PC-9 (cell line): ENCODE results near the gene NCOA5. TPM values are rescaled to one million over a fixed set of nuclear protein-coding genes. Genes with fewer than 3 reads are reported as not detected.

ENCODE experiments used
- BruUV-seq: library from RNA; stranded (reverse); fragments of 400-500 nt; replicated peaks from 2 replicates; lab custom pipeline; 2021; lab: Mats Ljungman, UMichigan
- CTCF ChIA-PET: fragments of 300-600 bp; sonication (Branson Sonifier 250); formaldehyde crosslinking; loops from one replicate; lab custom pipeline; 2022; ENCODE audit warnings: antibody characterized with exemption; lab: Charles Lee
- POLR2A ChIA-PET: fragments of 300-600 bp; sonication (Branson Sonifier 250); formaldehyde crosslinking; loops from one replicate; lab custom pipeline; 2022; ENCODE audit warnings: antibody characterized with exemption; ENCODE audit not compliant: unreplicated experiment; lab: Charles Lee
- DNase-seq, 2 experiments: peaks; one replicate each; pipeline versions ENCODE4 v3.0.0 to v3.0.0-alpha.2; 2015 to 2022; ENCODE audit warnings: mixed read lengths in 1 of 2
- H2AFZ ChIP-seq: fragments of 200-600 bp; sonication (generic); 2 replicates; pipeline ENCODE4 v1.8.1; 2017; ENCODE audit warnings: antibody characterized with exemption
- H3F3A ChIP-seq: fragments of 200-600 bp; sonication (generic); 2 replicates; pipeline ENCODE4 v1.8.1; 2017; ENCODE audit warnings: antibody characterized with exemption, mild to moderate bottlenecking, low read depth; ENCODE audit not compliant: insufficient read depth
- H3K27ac ChIP-seq: fragments of 200-600 bp; sonication (generic); 2 replicates; pipeline ENCODE4 v1.6.1; 2016; ENCODE audit warnings: mixed run types
- H3K27me3 ChIP-seq: fragments of 200-600 bp; sonication (generic); 2 replicates; pipeline ENCODE4 v1.6.1; 2016; ENCODE audit warnings: low read depth, mixed run types; ENCODE audit not compliant: insufficient read depth
- H3K36me3 ChIP-seq: fragments of 200-600 bp; sonication (generic); 2 replicates; pipeline ENCODE4 v1.6.1; 2016; ENCODE audit warnings: low read depth, mixed run types
- H3K4me1 ChIP-seq: fragments of 200-600 bp; sonication (generic); replicated peaks from 2 replicates; pipeline ENCODE4 v1.6.1; 2016; ENCODE audit warnings: mixed run types; ENCODE audit not compliant: insufficient read depth
- H3K4me2 ChIP-seq: fragments of 200-600 bp; sonication (generic); 2 replicates; pipeline ENCODE4 v1.6.1; 2017; ENCODE audit warnings: mixed run types
- H3K4me3 ChIP-seq: fragments of 200-600 bp; sonication (generic); 2 replicates; pipeline ENCODE4 v1.6.1; 2016; ENCODE audit warnings: mixed run types
- H3K79me2 ChIP-seq: fragments of 200-600 bp; sonication (generic); 2 replicates; pipeline ENCODE4 v1.6.1; 2017; ENCODE audit warnings: low read depth, mixed run types
- H3K9me2 ChIP-seq: fragments of 200-600 bp; sonication (generic); 2 replicates; pipeline ENCODE4 v1.8.1; 2017; ENCODE audit warnings: mild to moderate bottlenecking; ENCODE audit not compliant: insufficient read depth
- H3K9me3 ChIP-seq: fragments of 200-600 bp; sonication (generic); 2 replicates; pipeline ENCODE4 v1.8.1; 2016; ENCODE audit warnings: low read depth; ENCODE audit not compliant: insufficient read depth
- H4K20me1 ChIP-seq: fragments of 200-600 bp; sonication (generic); 2 replicates; pipeline ENCODE4 v1.8.1; 2017; ENCODE audit not compliant: insufficient read depth
- EZH2 ChIP-seq: fragments of 200-600 bp; sonication (generic); IDR thresholded peaks from 2 replicates; pipeline ENCODE4 v1.8.0; 2017; ENCODE audit warnings: antibody characterized with exemption, low read depth
- intact Hi-C: fragments of 100-400 bp; cut with micrococcal nuclease; formaldehyde crosslinking; loops from one replicate; pipeline ENCODE4 v1.10.0; 2022; ENCODE audit not compliant: unreplicated experiment
- total RNA-seq: library from RNA; stranded (reverse); gene quantifications from 2 replicates; pipeline ENCODE4 v1.2.3, GENCODE V29; 2021
- TF ChIP-seq, protein P1 (sequence below): fragments of 200-600 bp; sonication (generic); conservative IDR thresholded peaks from 2 replicates; pipeline ENCODE4 v1.6.1; 2017; ENCODE audit warnings: mixed run types, antibody characterized with exemption, mild to moderate bottlenecking, moderate library complexity

NCOA5 gene
- total RNA-seq, 1 experiment from 2014 or later, result 28.1 TPM

DNA sequence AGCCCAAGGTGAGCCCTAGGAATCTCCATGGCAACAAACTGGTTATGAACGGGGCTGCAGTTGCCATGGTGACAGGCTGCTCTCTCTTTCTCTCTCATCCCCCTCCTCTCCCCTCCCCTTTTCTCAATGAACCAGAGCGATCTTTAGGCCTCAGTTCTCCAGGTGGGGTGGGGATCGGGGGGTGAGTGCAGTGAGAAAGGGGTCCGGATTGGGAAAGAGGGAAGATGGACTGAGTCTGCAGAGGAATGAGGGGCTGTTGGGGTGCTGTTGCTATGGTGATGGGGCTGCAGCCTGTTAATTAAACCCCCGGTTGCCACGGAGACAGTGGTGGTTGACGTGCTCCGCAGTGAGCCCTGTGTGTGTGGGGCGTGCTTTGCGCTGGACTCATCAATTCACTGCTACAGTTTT lies 64.4 kb downstream of the NCOA5 start:
- Histone ChIP-seq H2AFZ (no peak overlapping the region), H3K9me3 (no peaks in the 10 kb centered on the region), H3K4me3 (no peak overlapping the region), H3K9me2 (no peaks in the 10 kb centered on the region), H3F3A (no peaks in the 10 kb centered on the region; the same call in 1 of the 2 replicates), H3K4me2 (no peak overlapping the region), H4K20me1 (peaks cover 24% of the 10 kb centered on the region), H3K27ac (no peak overlapping the region), H3K79me2 (no peaks in the 10 kb centered on the region), H3K4me1 (no peaks in the 10 kb centered on the region), H3K36me3 (no peaks in the 10 kb centered on the region), H3K27me3 (0 out of 2 replicates have a peak, but pooled peaks cover under 1% of the 10 kb centered on the region)
- no TSS peak for BruUV-seq
- intact Hi-C loops, result no loop called here
- CTCF ChIA-PET, result no interaction called here
- POLR2A ChIA-PET, result no interaction called here
- DNase-seq, result no peak
- TF ChIP-seq EZH2, result no peak
- TF ChIP-seq, protein P1, sequence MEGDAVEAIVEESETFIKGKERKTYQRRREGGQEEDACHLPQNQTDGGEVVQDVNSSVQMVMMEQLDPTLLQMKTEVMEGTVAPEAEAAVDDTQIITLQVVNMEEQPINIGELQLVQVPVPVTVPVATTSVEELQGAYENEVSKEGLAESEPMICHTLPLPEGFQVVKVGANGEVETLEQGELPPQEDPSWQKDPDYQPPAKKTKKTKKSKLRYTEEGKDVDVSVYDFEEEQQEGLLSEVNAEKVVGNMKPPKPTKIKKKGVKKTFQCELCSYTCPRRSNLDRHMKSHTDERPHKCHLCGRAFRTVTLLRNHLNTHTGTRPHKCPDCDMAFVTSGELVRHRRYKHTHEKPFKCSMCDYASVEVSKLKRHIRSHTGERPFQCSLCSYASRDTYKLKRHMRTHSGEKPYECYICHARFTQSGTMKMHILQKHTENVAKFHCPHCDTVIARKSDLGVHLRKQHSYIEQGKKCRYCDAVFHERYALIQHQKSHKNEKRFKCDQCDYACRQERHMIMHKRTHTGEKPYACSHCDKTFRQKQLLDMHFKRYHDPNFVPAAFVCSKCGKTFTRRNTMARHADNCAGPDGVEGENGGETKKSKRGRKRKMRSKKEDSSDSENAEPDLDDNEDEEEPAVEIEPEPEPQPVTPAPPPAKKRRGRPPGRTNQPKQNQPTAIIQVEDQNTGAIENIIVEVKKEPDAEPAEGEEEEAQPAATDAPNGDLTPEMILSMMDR, result no peak

DNA sequence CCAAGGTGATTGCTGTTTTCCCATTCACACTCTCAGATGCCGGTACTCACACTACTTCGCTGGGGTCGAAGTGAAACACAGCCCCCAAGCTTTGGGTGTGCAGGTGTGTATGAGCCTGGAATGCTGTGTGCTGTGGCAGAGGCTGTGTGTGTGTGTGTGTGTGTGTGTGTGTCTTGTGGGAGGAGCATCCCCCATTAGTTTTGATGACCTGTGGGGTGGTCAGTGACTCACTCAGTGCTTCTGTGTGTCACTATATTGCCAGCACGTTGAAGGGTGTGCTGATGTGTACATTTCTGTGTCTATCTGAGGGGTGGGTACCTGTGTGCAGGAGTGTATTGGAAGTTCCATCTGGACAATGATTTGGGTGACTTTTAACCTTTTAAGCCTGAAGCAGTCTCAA lies 65.8 kb downstream of the NCOA5 start:
- no peaks in the 10 kb centered on the region for H3K79me2 ChIP-seq
- CTCF ChIA-PET, result no interaction called here
- no peak overlapping the region for H3K27ac ChIP-seq
- no peaks in the 10 kb centered on the region for H3K9me2 ChIP-seq
- no peaks in the 10 kb centered on the region for H3K4me1 ChIP-seq
- no peaks in the 10 kb centered on the region for H3K36me3 ChIP-seq
- intact Hi-C loops, result loop anchor here (1.0 to 5.0 kb wide), 3 partner anchors 63 to 414 kb away; partner anchors contain the start of gene NCOA5
- H3K27me3 ChIP-seq, result no peaks in the 10 kb centered on the region
- no peak overlapping the region for H2AFZ ChIP-seq
- no peak overlapping the region for H3K4me2 ChIP-seq
- no peak overlapping the region for H3K4me3 ChIP-seq
- DNase-seq, result no peak
- H3F3A ChIP-seq, result no peaks in the 10 kb centered on the region; the same call in 1 of the 2 replicates
- peaks cover 24% of the 10 kb centered on the region for H4K20me1 ChIP-seq
- POLR2A ChIA-PET, result no interaction called here
- no peak for TF ChIP-seq EZH2
- TF ChIP-seq, protein P1, result no peak
- no peaks in the 10 kb centered on the region for H3K9me3 ChIP-seq
- BruUV-seq, result no TSS peak

DNA sequence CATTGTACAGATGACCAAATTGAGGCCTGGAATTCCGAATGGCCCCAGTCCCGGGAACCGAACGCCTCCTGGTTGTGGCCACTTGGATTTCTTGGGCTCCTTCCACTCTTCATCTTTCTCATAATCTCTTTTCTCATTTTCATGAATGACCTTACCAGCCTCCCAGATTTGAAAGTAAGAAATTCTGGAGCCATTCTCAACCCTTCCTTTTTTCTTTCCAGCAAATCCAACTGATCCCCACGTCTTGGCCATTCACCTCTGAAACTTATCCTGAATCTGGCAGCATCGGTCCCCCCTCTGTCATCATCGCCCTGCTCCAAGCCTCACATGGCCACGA lies 66.6 kb downstream of the NCOA5 start:
- H3K27me3 ChIP-seq, result no peaks in the 10 kb centered on the region
- TF ChIP-seq, protein P1, result no peak; the same call in 1 of the 2 replicates
- no peak for TF ChIP-seq EZH2
- H3K9me3 ChIP-seq, result no peaks in the 10 kb centered on the region

More for the DNA sequence above, 66.6 kb downstream of the NCOA5 start:
- ChIA-PET POLR2A (no interaction called here), CTCF (interaction anchor here (0.6 to 1.2 kb wide), 9 partner anchors 8 to 1471 kb away, joined by 3 to 12 read pairs (median 7); no protein-coding TSS in a partner anchor)
- Histone ChIP-seq H3K9me2 (no peaks in the 10 kb centered on the region), H2AFZ (no peak overlapping the region), H3K27ac (no peak overlapping the region), H3K4me2 (peak overlapping the region; percentile 80; the same call in 1 of the 2 replicates), H4K20me1 (peaks cover 24% of the 10 kb centered on the region), H3K4me1 (no peaks in the 10 kb centered on the region), H3K36me3 (no peaks in the 10 kb centered on the region), H3K4me3 (peak overlapping the region; percentile 60; the same call in 1 of the 2 replicates), H3F3A (no peaks in the 10 kb centered on the region; the same call in 1 of the 2 replicates), H3K79me2 (no peaks in the 10 kb centered on the region)
- no peak for DNase-seq
- intact Hi-C loops, result loop anchor here (1.0 to 5.0 kb wide), 3 partner anchors 64 to 415 kb away; partner anchors contain the start of gene NCOA5
- no TSS peak for BruUV-seq
